T-helper 1 cell treated with Interleukin-12 subunit alpha and Interleukin-12 subunit beta and Interleukin-4 antibody, amounts not matched to agents 30 ng/mL and 1 ng/mL, for 36 hours (primary cell): ENCODE measurements around the gene NAA80. TPM values are rescaled to one million over a fixed set of nuclear protein-coding genes. Genes with fewer than 3 reads are reported as not detected.
"Not testable (repeated sequence)": the region's sequence is repeated elsewhere in the genome, so short reads cannot be mapped to it uniquely, and the experiment has no call there.

Experiments
- intact Hi-C: fragments of 100-400 bp; cut with micrococcal nuclease; formaldehyde crosslinking; loops from one replicate; pipeline ENCODE4 v1.15.1; 2024
- total RNA-seq: library from RNA; stranded (reverse); gene quantifications from 2 replicates; pipeline ENCODE4 v1.2.3, GENCODE V29; 2022

NAA80 gene
- total RNA-seq, 1 donor from 2014 or later: 28.3 TPM

- intact Hi-C loops: not testable (repeated sequence)
These were observed 37.0 kb downstream of the NAA80 start for GRCh38 chr3:50262200-50262599.

- intact Hi-C loops: no loop called here
These were observed 37.7 kb downstream of the NAA80 start for GRCh38 chr3:50261505-50261904.

- intact Hi-C loops: loop anchor here (1.0 kb wide), 6 partner anchors 12 to 69 kb away; partner anchors contain the start of genes HYAL3 and NAA80
These were observed 38.2 kb downstream of the NAA80 start for GRCh38 chr3:50260942-50261441.

GRCh38 chr3:50260027-50260941 lies 38.9 kb downstream of the NAA80 start:
- intact Hi-C loops: loop anchor here (1.0 kb wide), 6 partner anchors 13 to 68 kb away; partner anchors contain the start of genes HYAL3 and NAA80

- intact Hi-C loops: loop anchor here (1.0 kb wide), 6 partner anchors 13 to 67 kb away; partner anchors contain the start of genes HYAL3 and NAA80
These were observed 39.7 kb downstream of the NAA80 start for GRCh38 chr3:50259432-50260026.

GRCh38 chr3:50258979-50259378 lies 40.2 kb downstream of the NAA80 start:
- intact Hi-C loops: no loop called here

- intact Hi-C loops: no loop called here
These were observed 41.0 kb downstream of the NAA80 start for GRCh38 chr3:50258029-50258680.

- intact Hi-C loops: no loop called here
These were observed 42.0 kb downstream of the NAA80 start for GRCh38 chr3:50256978-50257890.

GRCh38 chr3:50255251-50255615 lies 44.0 kb downstream of the NAA80 start:
- intact Hi-C loops: no loop called here

GRCh38 chr3:50254577-50255250 lies 44.5 kb downstream of the NAA80 start:
- intact Hi-C loops: no loop called here

GRCh38 chr3:50251220-50251619 lies 48.0 kb downstream of the NAA80 start:
- intact Hi-C loops: no loop called here

- intact Hi-C loops: no loop called here
These were observed 48.7 kb downstream of the NAA80 start for GRCh38 chr3:50250514-50250913.

GRCh38 chr3:50249457-50249856 lies 49.7 kb downstream of the NAA80 start:
- intact Hi-C loops: no loop called here

- intact Hi-C loops: no loop called here
These were observed 50.8 kb downstream of the NAA80 start for GRCh38 chr3:50248387-50248786.

GRCh38 chr3:50246517-50246954 lies 52.7 kb downstream of the NAA80 start:
- intact Hi-C loops: loop anchor here (1.0 kb wide), 8 partner anchors 11 to 125 kb away; partner anchors contain the start of genes HYAL3, IFRD2 and NAA80

Other genes with a start within 250 kb of the NAA80 start
- gene RBM5, start 210.5 kb downstream of the NAA80 start, total RNA-seq: 214 and 218 TPM in 2 replicates
- gene SEMA3F, start 144.1 kb downstream of the NAA80 start, total RNA-seq: 0.22 TPM in 1 of 2 replicates, not detected in the other
- gene GNAT1, start 107.8 kb downstream of the NAA80 start, total RNA-seq: not detected in 2 replicates
- gene SLC38A3, start 94.1 kb downstream of the NAA80 start, total RNA-seq: not detected in 2 replicates
- gene GNAI2, start 63.2 kb downstream of the NAA80 start, total RNA-seq: 451 and 460 TPM in 2 replicates
- 1.2 TPM in 2 replicates for gene SEMA3B, start 30.3 kb downstream of the NAA80 start, total RNA-seq
- gene LSMEM2, start 20.3 kb downstream of the NAA80 start, total RNA-seq: not detected in 2 replicates
- gene IFRD2, start 7.0 kb downstream of the NAA80 start, total RNA-seq: 84.6 and 91.1 TPM in 2 replicates
- gene HYAL3, start within 50 bp of the NAA80 start, total RNA-seq: 12.5 and 15.6 TPM in 2 replicates
- gene HYAL1, start 4.2 kb upstream of the NAA80 start, total RNA-seq: 0.29 and 0.32 TPM in 2 replicates
- gene HYAL2, start 23.3 kb upstream of the NAA80 start, total RNA-seq: 6.5 and 7.9 TPM in 2 replicates
- gene TUSC2, start 28.8 kb upstream of the NAA80 start, total RNA-seq: 23.1 and 25.7 TPM in 2 replicates
- gene RASSF1, start 41.4 kb upstream of the NAA80 start, total RNA-seq: 70.3 and 70.4 TPM in 2 replicates
- 1.2 and 1.6 TPM in 2 replicates for gene ZMYND10, start 46.3 kb upstream of the NAA80 start, total RNA-seq
- gene NPRL2, start 51.4 kb upstream of the NAA80 start, total RNA-seq: 42.3 and 51.8 TPM in 2 replicates
- gene CYB561D2, start 51.5 kb upstream of the NAA80 start, total RNA-seq: 44.4 and 45.6 TPM in 2 replicates
- 23.1 and 23.3 TPM in 2 replicates for gene TMEM115, start 60.1 kb upstream of the NAA80 start, total RNA-seq
- 1.7 and 1.8 TPM in 2 replicates for gene CACNA2D2, start 204.2 kb upstream of the NAA80 start, total RNA-seq